Endothelial cell of umbilical vein (primary cell): ENCODE measurements around the gene PKMYT1. TPM values are rescaled to one million over a fixed set of nuclear protein-coding genes. Genes with fewer than 3 reads are reported as not detected.

Experiments used
- BruUV-seq: library from RNA; stranded (reverse); fragments of 400-500 nt; replicated peaks from 2 replicates; lab custom pipeline; 2021; lab: Mats Ljungman, UMichigan
- CTCF ChIA-PET: fragments of 300-600, 350-600 bp; sonication (Branson Sonifier 250); formaldehyde crosslinking; loops from one replicate; lab custom pipeline; 2021; ENCODE audit warnings: antibody characterized with exemption, inconsistent platforms; lab: Charles Lee
- POLR2A ChIA-PET: fragments of 300-600, 350-600 bp; sonication (Branson Sonifier 250); formaldehyde crosslinking; loops from one replicate; lab custom pipeline; 2021; ENCODE audit warnings: antibody characterized with exemption, inconsistent platforms; lab: Charles Lee
- DNase-seq: peaks from one replicate; pipeline ENCODE4 v3.0.0-alpha.2; 2011; ENCODE audit warnings: low read depth, low spot score
- FAIRE-seq: peaks from 2 replicates; lab custom pipeline; 2011; peaks lifted over from hg19 to GRCh38; lab: Jason Lieb, UNC
- H2AFZ ChIP-seq: 2 replicates; pipeline ENCODE4 v1.6.0; 2012; ENCODE audit warnings: low read depth, low read length, control low read depth, inconsistent platforms
- H3K27ac ChIP-seq: 2 replicates; pipeline ENCODE4 v1.5.1; 2011; ENCODE audit warnings: low read depth, mild to moderate bottlenecking, control low read depth, low read length, moderate library complexity; ENCODE audit not compliant: insufficient read depth
- H3K27me3 ChIP-seq, 2 experiments: 2 replicates each; pipeline versions ENCODE4 v1.6.0 to v1.6.1; 2011; ENCODE audit warnings: low read length in 2 of 2, mixed read lengths in 1 of 2; ENCODE audit not compliant: control insufficient read depth in 2 of 2, insufficient read depth in 2 of 2
- H3K36me3 ChIP-seq, 2 experiments: 2 replicates in 1 of 2; 3 replicates in 1 of 2; pipeline ENCODE4 v1.5.1; 2011; ENCODE audit warnings: low read length in 2 of 2, mild to moderate bottlenecking in 1 of 2, moderate library complexity in 1 of 2; ENCODE audit not compliant: control insufficient read depth in 2 of 2, insufficient read depth in 2 of 2; ENCODE audit errors: extremely low read depth in 1 of 2
- H3K4me1 ChIP-seq: 3 replicates; pipeline ENCODE4 v1.5.1; 2011; ENCODE audit warnings: mild to moderate bottlenecking, low read length; ENCODE audit not compliant: control insufficient read depth, insufficient read depth; ENCODE audit errors: extremely low read depth
- H3K4me2 ChIP-seq: 2 replicates; pipeline ENCODE4 v1.6.1; 2011; ENCODE audit warnings: low read length, control low read depth, mixed read lengths; ENCODE audit not compliant: insufficient read depth
- H3K4me3 ChIP-seq, 3 experiments: fragments of 200-600 bp in 1 of 3; sonication (generic), shearing (Covaris generic) in 1 of 3; replicated peaks in 1 of 3; 2 replicates each; pipeline ENCODE4 v1.5.1; 2011 to 2016; ENCODE audit warnings: control low read depth in 3 of 3, low read length in 3 of 3, mild to moderate bottlenecking in 2 of 3, inconsistent platforms in 1 of 3, low read depth in 1 of 3, moderate library complexity in 1 of 3; ENCODE audit not compliant: insufficient read depth in 1 of 3
- H3K79me2 ChIP-seq: 2 replicates; pipeline ENCODE4 v1.6.0; 2012; ENCODE audit warnings: low read length, inconsistent platforms; ENCODE audit not compliant: control insufficient read depth, insufficient read depth
- H3K9ac ChIP-seq: replicated peaks from 2 replicates; pipeline ENCODE3; 2011; ENCODE audit warnings: low read length, control low read depth; ENCODE audit not compliant: insufficient read depth; ENCODE audit errors: extremely low read depth
- H3K9me1 ChIP-seq: replicated peaks from 3 replicates; pipeline ENCODE4 v1.6.0; 2011; ENCODE audit warnings: mild to moderate bottlenecking, low read length; ENCODE audit not compliant: control insufficient read depth, insufficient read depth; ENCODE audit errors: extremely low read depth
- H3K9me3 ChIP-seq: replicated peaks from 2 replicates; pipeline ENCODE4 v1.5.1; 2012; ENCODE audit warnings: low read length, inconsistent platforms; ENCODE audit not compliant: control insufficient read depth, insufficient read depth
- H4K20me1 ChIP-seq: replicated peaks from 2 replicates; pipeline ENCODE3; 2011; ENCODE audit warnings: mild to moderate bottlenecking, low read length; ENCODE audit not compliant: control insufficient read depth, insufficient read depth; ENCODE audit errors: extremely low read depth
- EZH2 ChIP-seq: IDR thresholded peaks from 2 replicates; pipeline ENCODE4 v1.6.1; 2012; ENCODE audit warnings: borderline replicate concordance, low read depth, mild to moderate bottlenecking, moderate library complexity, low read length, inconsistent platforms; ENCODE audit not compliant: severe bottlenecking
- FOS ChIP-seq: IDR thresholded peaks from 2 replicates; pipeline ENCODE4 v1.6.1; 2011; ENCODE audit warnings: mild to moderate bottlenecking, low read length, moderate library complexity, borderline replicate concordance; ENCODE audit not compliant: insufficient read depth
- GATA2 ChIP-seq: IDR thresholded peaks from 2 replicates; pipeline ENCODE4 v1.7.0; 2011; ENCODE audit warnings: low read depth, mild to moderate bottlenecking, moderate library complexity, mixed read lengths, low read length; ENCODE audit not compliant: insufficient read length, insufficient read depth
- JUN ChIP-seq: IDR thresholded peaks from 2 replicates; pipeline ENCODE4 v1.6.1; 2011; ENCODE audit warnings: borderline replicate concordance, low read depth; ENCODE audit not compliant: insufficient read length, insufficient read depth
- MYC ChIP-seq: IDR thresholded peaks from one replicate; pipeline ENCODE4 v1.6.1; 2011; ENCODE audit warnings: mild to moderate bottlenecking, low read depth, low read length
- POLR2A ChIP-seq: IDR thresholded peaks from 2 replicates; pipeline ENCODE4 v1.6.1; 2012; ENCODE audit warnings: low read depth, mild to moderate bottlenecking, control low read depth, low read length
- POLR2AphosphoS5 ChIP-seq: IDR thresholded peaks from 2 replicates; pipeline ENCODE4 v1.6.1; 2012; ENCODE audit warnings: low read depth, mild to moderate bottlenecking, control low read depth, low read length, moderate library complexity; ENCODE audit not compliant: insufficient read depth
- dilution Hi-C: fragments of 300-500 bp; cut with MboI; formaldehyde crosslinking; loops from one replicate; pipeline ENCODE4 v1.15.0; 2019; ENCODE audit warnings: low sequenced_read_pairs; ENCODE audit not compliant: extremely low pct_ligation_motif_present
- intact Hi-C: fragments of 100-400 bp; cut with micrococcal nuclease; formaldehyde crosslinking; loops from one replicate; pipeline ENCODE4 v1.10.0; 2022
- polyA plus RNA-seq, 4 experiments: library from polyadenylated mRNA; depleted of rRNA in 3 of 4; stranded (reverse) in 3 of 4; unstranded in 1 of 4; fragments of >200 nt; gene quantifications; 2 replicates each; pipeline versions ENCODE4 v1.2.1 to v1.2.3, GENCODE V29; 2011 to 2012; ENCODE audit warnings: missing spikeins in 1 of 4
- total RNA-seq: library from RNA; stranded (reverse); gene quantifications from 2 replicates; pipeline ENCODE4 v1.2.3, GENCODE V29; 2021
- TF ChIP-seq, protein P1 (sequence below): IDR thresholded peaks from 2 replicates; pipeline ENCODE4 v1.6.1; 2011; ENCODE audit not compliant: insufficient read depth, insufficient read length
- TF ChIP-seq, protein P2 (sequence below), 2 donors: IDR thresholded peaks; 1 replicate in 1 of 2; 2 replicates in 1 of 2; pipeline ENCODE4 v1.5.1; 2011; ENCODE audit warnings: low read length in 2 of 2, mild to moderate bottlenecking in 2 of 2, moderate library complexity in 2 of 2, control low read depth in 1 of 2, inconsistent platforms in 1 of 2, low read depth in 1 of 2; ENCODE audit not compliant: insufficient read depth in 1 of 2; ENCODE audit errors: extremely low read depth in 1 of 2

PKMYT1 gene
- total and polyA plus RNA-seq, 2 donors (not counting 3 experiments of a cell fraction or from before 2014, with no cell fraction given), result 26.1 to 48.5 TPM

GRCh38 chr16:2933701-2934100 lies 46.5 kb downstream of the PKMYT1 start:
- no TSS peak for BruUV-seq
- no peak overlapping the region for H3K4me3 ChIP-seq
- FAIRE-seq, result no peak

DNA sequence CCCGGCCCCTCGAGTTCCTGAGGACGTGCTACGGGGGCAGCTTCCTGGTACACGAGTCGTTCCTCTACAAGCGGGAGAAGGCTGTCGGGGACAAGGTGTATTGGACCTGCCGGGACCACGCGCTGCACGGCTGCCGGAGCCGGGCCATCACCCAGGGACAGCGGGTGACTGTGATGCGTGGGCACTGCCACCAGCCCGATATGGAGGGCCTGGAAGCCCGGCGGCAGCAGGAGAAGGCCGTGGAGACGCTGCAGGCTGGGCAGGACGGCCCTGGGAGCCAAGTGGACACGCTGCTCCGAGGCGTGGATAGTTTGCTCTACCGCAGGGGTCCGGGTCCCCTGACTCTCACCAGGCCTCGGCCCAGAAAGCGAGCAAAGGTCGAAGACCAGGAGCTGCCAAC lies 47.1 kb downstream of the PKMYT1 start:
- no peaks in the 10 kb centered on the region for H3K27me3 ChIP-seq
- H3K36me3 ChIP-seq, result peaks cover 0 to 34% of the 10 kb centered on the region in 2 experiments
- no peak for FAIRE-seq
- H2AFZ ChIP-seq, result no peak overlapping the region
- H3K4me1 ChIP-seq, result no peaks in the 10 kb centered on the region
- H3K9ac ChIP-seq, result no peak overlapping the region
- DNase-seq, result no peak
- no peak overlapping the region for H3K27ac ChIP-seq
- no peaks in the 10 kb centered on the region for H3K79me2 ChIP-seq
- H3K4me2 ChIP-seq, result no peak overlapping the region
- no peaks in the 10 kb centered on the region for H3K9me1 ChIP-seq
- ChIA-PET CTCF (no interaction called here), POLR2A (no interaction called here)
- no TSS peak for BruUV-seq
- H4K20me1 ChIP-seq, result no peaks in the 10 kb centered on the region
- intact Hi-C loops, result no loop called here
- TF ChIP-seq GATA2 (no peak), EZH2 (no peak), MYC (no peak), POLR2AphosphoS5 (no peak), POLR2A (no peak), FOS (no peak), JUN (no peak)
- TF ChIP-seq, protein P1, sequence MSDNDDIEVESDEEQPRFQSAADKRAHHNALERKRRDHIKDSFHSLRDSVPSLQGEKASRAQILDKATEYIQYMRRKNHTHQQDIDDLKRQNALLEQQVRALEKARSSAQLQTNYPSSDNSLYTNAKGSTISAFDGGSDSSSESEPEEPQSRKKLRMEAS, result no peak
- TF ChIP-seq, protein P2, sequence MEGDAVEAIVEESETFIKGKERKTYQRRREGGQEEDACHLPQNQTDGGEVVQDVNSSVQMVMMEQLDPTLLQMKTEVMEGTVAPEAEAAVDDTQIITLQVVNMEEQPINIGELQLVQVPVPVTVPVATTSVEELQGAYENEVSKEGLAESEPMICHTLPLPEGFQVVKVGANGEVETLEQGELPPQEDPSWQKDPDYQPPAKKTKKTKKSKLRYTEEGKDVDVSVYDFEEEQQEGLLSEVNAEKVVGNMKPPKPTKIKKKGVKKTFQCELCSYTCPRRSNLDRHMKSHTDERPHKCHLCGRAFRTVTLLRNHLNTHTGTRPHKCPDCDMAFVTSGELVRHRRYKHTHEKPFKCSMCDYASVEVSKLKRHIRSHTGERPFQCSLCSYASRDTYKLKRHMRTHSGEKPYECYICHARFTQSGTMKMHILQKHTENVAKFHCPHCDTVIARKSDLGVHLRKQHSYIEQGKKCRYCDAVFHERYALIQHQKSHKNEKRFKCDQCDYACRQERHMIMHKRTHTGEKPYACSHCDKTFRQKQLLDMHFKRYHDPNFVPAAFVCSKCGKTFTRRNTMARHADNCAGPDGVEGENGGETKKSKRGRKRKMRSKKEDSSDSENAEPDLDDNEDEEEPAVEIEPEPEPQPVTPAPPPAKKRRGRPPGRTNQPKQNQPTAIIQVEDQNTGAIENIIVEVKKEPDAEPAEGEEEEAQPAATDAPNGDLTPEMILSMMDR (IDR thresholded peaks at IDR 0.05; ENCODE audit: extremely low read depth in 1 of 2, insufficient read depth in 1 of 2, low read depth in 1 of 2, low read length in 2 of 2), result no peak
- dilution Hi-C loops, result no loop called here
- H3K4me3 ChIP-seq, result no peak overlapping the region
- H3K9me3 ChIP-seq, result no peaks in the 10 kb centered on the region

More at GRCh38 chr16:2933701-2934100, 46.5 kb downstream of the PKMYT1 start:
- Histone ChIP-seq H3K4me1 (no peaks in the 10 kb centered on the region), H3K9me1 (no peaks in the 10 kb centered on the region), H3K79me2 (no peaks in the 10 kb centered on the region), H3K36me3 (peaks cover 0 to 36% of the 10 kb centered on the region in 2 experiments), H3K9ac (no peak overlapping the region), H3K9me3 (no peaks in the 10 kb centered on the region), H2AFZ (no peak overlapping the region), H3K4me2 (no peak overlapping the region), H3K27ac (no peak overlapping the region), H3K27me3 (no peaks in the 10 kb centered on the region), H4K20me1 (no peaks in the 10 kb centered on the region)
- intact Hi-C loops (no loop called here), dilution Hi-C loops (no loop called here)
- DNase-seq, result no peak
- ChIA-PET POLR2A (no interaction called here), CTCF (no interaction called here)
- TF ChIP-seq JUN (no peak), POLR2A (no peak), POLR2AphosphoS5 (no peak)
- TF ChIP-seq, protein P1, result no peak
